HAP-1 (cell line): ENCODE measurements around the gene CDH18.

Experiments
- DNase-seq, 2 experiments: peaks; one replicate each; pipeline ENCODE4 v3.0.0-alpha.2; 2016 to 2020; ENCODE audit warnings: low spot score in 2 of 2
- H3K27me3 ChIP-seq: fragments of 250-450 bp; sonication (Bioruptor Pico); 2 replicates; pipeline ENCODE4 v1.5.1; 2020; ENCODE audit warnings: low read depth, mild to moderate bottlenecking, moderate library complexity
- H3K36me3 ChIP-seq: fragments of 250-450 bp; sonication (Bioruptor Pico); replicated peaks from 2 replicates; pipeline ENCODE4 v1.5.1; 2020; ENCODE audit warnings: mild to moderate bottlenecking
- H3K4me1 ChIP-seq: fragments of 250-450 bp; sonication (Bioruptor Pico); 2 replicates; pipeline ENCODE4 v1.5.1; 2020; ENCODE audit warnings: mild to moderate bottlenecking
- H3K4me3 ChIP-seq: fragments of 250-450 bp; sonication (Bioruptor Pico); 2 replicates; pipeline ENCODE4 v1.5.1; 2020; ENCODE audit warnings: mild to moderate bottlenecking, moderate library complexity
- H3K9me3 ChIP-seq: fragments of 250-450 bp; sonication (Bioruptor Pico); 2 replicates; pipeline ENCODE4 v1.5.1; 2020; ENCODE audit warnings: mild to moderate bottlenecking, moderate library complexity
- in situ Hi-C: fragments of 300-500 bp; cut with MboI; formaldehyde crosslinking; loops from 3 replicates; pipeline ENCODE4 v1.14.3; 2020; ENCODE audit warnings: low sequenced_read_pairs, inconsistent platforms, mixed read lengths

Gene CDH18

DNA sequence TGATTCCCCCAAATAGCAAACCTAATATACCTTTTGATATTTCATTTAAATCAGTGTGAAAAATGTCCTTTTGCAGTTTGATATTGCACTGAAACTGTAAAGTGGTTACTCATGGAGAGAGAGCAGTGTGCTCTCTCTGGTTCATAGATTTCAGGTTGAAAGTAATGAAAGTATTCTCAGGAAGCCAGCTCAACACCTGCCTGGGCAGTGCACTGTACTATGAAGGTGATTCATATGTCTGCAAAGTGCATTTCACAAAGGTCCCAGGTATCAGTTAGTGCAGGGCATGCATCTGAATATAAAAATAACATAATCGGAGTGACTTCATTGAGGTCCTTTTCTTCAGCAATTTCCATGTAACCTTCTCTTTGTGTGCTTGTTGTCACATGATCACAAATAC lies 274.3 kb downstream of the CDH18 start:
- H3K9me3 ChIP-seq, result no peaks in the 10 kb centered on the region
- no peaks in the 10 kb centered on the region for H3K36me3 ChIP-seq
- H3K27me3 ChIP-seq, result no peaks in the 10 kb centered on the region
- in situ Hi-C loops, result no loop called here
- H3K4me1 ChIP-seq, result no peaks in the 10 kb centered on the region
- H3K4me3 ChIP-seq, result no peak overlapping the region
- DNase-seq, result no peak

DNA sequence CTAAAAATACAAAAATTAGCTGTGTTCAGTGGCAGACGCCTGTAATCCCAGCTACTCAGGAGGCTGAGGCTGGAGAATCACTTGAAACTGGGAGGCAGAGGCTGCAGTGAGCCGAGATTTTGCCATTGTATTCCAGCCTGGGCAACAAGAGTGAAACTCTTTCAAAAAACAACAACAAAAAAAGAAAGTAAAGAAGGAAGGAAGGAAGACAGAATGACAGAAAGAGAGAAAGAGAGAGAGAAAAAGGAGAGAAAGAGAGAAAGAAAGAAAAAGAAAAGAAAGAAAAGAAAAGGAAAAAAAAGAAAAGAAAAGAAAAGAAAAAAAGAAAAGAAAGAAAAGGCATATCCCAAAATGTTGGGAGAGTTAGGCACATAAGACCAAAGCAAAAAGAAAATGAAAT lies 278.6 kb downstream of the CDH18 start:
- Histone ChIP-seq H3K36me3 (no peaks in the 10 kb centered on the region), H3K4me3 (no peak overlapping the region), H3K4me1 (no peaks in the 10 kb centered on the region), H3K9me3 (no peaks in the 10 kb centered on the region), H3K27me3 (no peaks in the 10 kb centered on the region)
- in situ Hi-C loops, result no loop called here
- no peak for DNase-seq

DNA sequence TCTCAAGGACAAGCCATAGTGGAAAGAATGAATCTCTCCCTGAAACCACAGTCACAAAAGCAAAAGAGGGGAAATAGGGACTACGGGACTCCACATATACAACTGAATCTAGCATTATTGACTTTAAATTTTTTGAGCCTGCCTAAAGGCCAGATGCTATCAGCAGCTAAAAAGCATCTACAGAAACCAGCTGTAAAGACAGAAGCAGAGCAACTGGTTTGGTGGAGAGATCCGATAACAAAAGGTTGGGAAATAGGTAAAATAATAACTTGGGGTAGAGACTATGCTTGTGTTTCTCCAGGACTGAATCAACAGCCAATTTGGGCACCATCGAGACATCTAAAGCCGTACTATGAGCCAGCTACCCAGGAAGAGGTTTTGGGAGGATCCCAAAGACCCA lies 281.2 kb downstream of the CDH18 start:
- Histone ChIP-seq H3K27me3 (no peaks in the 10 kb centered on the region), H3K9me3 (no peaks in the 10 kb centered on the region), H3K4me1 (no peaks in the 10 kb centered on the region), H3K4me3 (no peak overlapping the region), H3K36me3 (no peaks in the 10 kb centered on the region)
- in situ Hi-C loops, result no loop called here
- DNase-seq, result no peak

DNA sequence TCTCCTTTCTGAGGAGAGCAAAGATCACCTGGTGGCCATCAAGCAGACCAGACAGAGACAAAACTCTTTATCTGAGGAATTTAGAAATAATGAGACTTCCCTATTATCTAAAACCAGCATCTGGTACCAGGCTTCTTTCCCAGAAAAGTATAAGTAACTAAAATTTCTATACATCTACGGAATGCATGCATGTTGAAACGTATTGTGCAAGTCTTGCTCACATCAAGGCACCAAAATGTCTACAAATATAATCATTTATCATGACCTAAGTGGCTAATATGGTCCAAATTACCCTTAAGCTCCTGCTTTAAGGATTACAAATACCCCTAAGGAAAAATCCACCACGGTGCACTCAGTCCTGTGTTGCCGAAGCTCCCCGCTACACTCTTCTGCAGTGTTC lies 286.3 kb downstream of the CDH18 start:
- DNase-seq, result no peak
- no peak overlapping the region for H3K4me3 ChIP-seq
- in situ Hi-C loops, result no loop called here
- H3K4me1 ChIP-seq, result no peaks in the 10 kb centered on the region
- no peaks in the 10 kb centered on the region; the same call in 1 of the 2 replicates for H3K9me3 ChIP-seq
- no peaks in the 10 kb centered on the region for H3K27me3 ChIP-seq
- H3K36me3 ChIP-seq, result no peaks in the 10 kb centered on the region

DNA sequence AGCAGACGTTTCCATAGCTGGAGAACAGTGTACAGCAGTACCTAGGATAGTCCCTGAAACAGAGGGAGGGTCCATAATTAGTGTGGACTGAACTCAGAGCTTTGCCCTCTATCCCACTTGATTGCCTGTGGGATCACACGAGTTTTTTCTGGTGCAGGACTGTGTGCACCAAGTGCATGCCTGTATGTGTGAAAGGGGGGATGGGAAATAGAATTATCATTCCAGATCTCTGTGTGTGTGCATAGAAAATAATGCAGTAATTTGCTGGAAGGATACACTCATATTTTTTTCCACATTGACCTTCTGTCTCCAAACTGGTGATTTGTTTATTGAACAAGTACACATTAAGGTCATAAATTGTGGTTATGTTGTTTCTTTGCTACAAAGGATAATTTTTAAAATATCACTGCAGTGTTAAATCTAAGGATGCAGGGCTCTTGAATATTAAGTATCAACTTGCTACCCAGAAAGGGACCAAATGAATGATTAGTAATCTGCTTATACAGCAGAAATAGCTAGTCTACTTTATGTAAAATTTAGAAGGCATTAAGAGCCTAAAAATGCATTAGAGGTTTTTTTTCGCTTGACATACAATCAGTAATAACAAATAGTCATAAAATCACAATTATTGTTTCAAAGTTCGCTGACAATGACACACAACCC lies 292.9 kb downstream of the CDH18 start:
- in situ Hi-C loops, result no loop called here
- H3K4me3 ChIP-seq, result no peak overlapping the region
- H3K9me3 ChIP-seq, result no peaks in the 10 kb centered on the region
- H3K36me3 ChIP-seq, result no peaks in the 10 kb centered on the region
- DNase-seq, result no peak
- no peaks in the 10 kb centered on the region for H3K4me1 ChIP-seq
- H3K27me3 ChIP-seq, result no peaks in the 10 kb centered on the region

DNA sequence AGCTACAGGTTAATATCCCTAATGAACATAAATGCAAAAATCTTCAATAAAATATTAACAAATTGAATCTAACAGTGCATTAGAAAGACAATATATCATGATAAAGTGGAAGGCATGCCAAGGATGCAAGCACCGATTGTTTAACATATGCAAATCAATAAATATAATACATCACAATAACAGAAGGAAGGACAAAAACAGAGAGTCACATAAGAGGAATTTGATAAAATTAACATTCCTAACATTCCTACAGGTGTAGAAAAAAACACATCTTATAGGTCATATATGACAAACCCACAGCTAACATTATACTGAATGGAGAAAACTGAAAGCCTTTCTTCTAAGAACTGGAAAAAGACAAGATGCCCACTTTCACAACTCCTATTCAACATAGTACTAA lies 297.0 kb downstream of the CDH18 start:
- Histone ChIP-seq H3K9me3 (no peaks in the 10 kb centered on the region), H3K36me3 (no peaks in the 10 kb centered on the region)
- no peak for DNase-seq

DNA sequence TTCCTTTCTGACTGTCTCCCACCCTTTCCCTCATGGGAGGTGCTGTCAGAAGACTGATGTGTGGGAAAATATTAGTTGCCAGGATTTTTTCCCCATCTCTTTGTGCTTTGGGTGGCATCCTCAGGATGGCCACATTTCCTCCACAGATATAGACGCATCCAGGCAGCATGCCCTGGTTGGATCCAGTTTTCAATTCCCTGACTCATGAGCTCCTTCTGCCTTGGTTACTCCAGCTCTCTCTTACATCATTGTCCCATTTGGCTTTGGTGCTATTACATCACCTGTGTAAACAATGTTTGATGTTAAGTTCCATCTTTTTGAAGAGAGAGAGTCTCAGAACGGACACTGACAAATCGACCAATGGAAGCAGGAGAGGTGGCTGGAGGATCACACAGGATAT lies 302.5 kb downstream of the CDH18 start:
- in situ Hi-C loops, result no loop called here
- no peaks in the 10 kb centered on the region for H3K36me3 ChIP-seq
- H3K9me3 ChIP-seq, result no peaks in the 10 kb centered on the region
- H3K27me3 ChIP-seq, result no peaks in the 10 kb centered on the region
- no peak overlapping the region for H3K4me3 ChIP-seq
- H3K4me1 ChIP-seq, result no peaks in the 10 kb centered on the region
- DNase-seq, result no peak

More for the DNA sequence above, 297.0 kb downstream of the CDH18 start:
- in situ Hi-C loops, result no loop called here
- no peak overlapping the region for H3K4me3 ChIP-seq
- H3K27me3 ChIP-seq, result no peaks in the 10 kb centered on the region
- no peaks in the 10 kb centered on the region for H3K4me1 ChIP-seq

DNA sequence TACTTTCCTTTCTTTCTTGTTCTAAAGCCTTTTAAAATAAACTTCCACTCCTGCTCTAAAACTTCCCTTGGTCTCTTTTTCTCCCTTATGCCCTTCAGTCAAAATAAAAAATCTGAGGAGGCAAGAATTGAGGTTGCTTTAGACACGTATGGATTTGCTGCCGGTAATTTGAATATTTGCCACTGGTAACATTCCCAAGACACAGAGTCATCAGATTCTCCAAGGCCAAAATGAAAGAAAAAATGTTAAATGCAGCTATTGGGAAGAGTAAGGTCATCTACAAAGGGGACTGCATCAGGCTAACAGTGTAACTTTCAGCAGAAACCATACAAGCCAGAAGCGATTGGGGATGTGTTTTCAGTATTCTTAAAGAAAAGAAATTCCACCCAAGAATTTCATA lies 311.1 kb downstream of the CDH18 start:
- no peaks in the 10 kb centered on the region for H3K27me3 ChIP-seq
- no peak overlapping the region for H3K4me3 ChIP-seq
- no peaks in the 10 kb centered on the region; the same call in 1 of the 2 replicates for H3K9me3 ChIP-seq
- no peaks in the 10 kb centered on the region for H3K4me1 ChIP-seq
- DNase-seq, result no peak
- H3K36me3 ChIP-seq, result no peaks in the 10 kb centered on the region
- in situ Hi-C loops, result no loop called here

DNA sequence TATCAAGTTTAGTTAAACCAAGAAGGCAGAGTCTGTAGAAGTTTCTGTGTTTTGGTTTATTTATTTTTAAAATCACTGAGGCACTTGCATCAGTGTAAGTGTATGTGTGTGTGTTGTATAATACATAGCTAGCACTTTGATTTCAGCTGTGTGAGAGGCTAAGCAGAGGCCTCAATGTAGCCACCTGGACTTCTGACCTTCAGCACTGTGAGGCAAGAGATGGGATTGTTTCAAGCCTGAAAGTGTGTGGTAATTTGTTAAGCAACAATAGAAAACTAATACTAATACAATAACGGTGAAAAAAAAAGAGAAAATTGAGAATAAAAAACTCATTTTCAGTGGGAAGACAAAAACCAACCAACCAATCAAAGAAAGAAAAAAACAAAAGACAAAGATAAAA lies 327.3 kb downstream of the CDH18 start:
- in situ Hi-C loops, result no loop called here
- Histone ChIP-seq H3K36me3 (no peaks in the 10 kb centered on the region), H3K9me3 (no peaks in the 10 kb centered on the region), H3K4me1 (no peaks in the 10 kb centered on the region), H3K27me3 (no peaks in the 10 kb centered on the region), H3K4me3 (no peak overlapping the region)
- DNase-seq, result no peak

DNA sequence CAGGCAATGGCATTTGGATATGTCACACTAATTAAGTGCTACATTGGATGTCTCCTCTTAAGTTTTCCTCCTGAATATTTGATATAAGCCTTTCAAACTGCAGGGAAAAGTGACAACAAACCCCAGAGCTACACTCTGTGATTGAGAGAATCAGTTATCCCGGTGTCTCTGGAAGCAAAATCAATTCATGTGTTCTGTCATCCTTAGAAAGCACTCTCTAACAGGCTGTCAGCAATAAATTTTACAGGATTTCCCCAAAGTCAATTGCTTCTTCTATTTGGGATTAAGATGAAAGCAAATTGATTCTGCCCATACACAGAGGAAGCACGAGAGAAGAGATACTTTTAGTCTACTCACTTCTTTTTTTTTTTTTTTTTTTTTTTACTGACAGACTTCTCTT lies 332.4 kb downstream of the CDH18 start:
- Histone ChIP-seq H3K9me3 (no peaks in the 10 kb centered on the region), H3K36me3 (no peaks in the 10 kb centered on the region), H3K27me3 (no peaks in the 10 kb centered on the region), H3K4me3 (no peak overlapping the region), H3K4me1 (no peaks in the 10 kb centered on the region)
- in situ Hi-C loops, result no loop called here
- no peak for DNase-seq

DNA sequence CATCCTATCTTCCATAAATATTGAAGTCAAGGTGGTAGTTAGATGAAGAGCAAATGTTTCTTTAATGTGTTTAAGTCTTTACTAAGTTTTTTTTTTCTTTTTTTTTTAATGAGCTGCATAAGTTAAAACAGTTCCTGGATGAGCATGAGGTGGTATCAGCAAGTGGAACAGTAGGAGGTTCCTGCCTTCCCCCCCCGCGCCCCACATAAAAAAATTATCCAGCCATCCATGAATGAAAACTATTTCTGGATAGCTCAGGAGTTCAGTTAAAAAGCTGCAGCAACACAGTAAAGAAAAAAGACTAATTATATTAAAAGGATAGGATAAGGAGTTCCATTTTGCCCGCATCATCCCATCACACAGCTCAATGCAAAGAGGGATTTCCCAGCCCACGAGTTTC lies 349.5 kb downstream of the CDH18 start:
- H3K9me3 ChIP-seq, result no peaks in the 10 kb centered on the region; the same call in 1 of the 2 replicates
- H3K4me1 ChIP-seq, result no peaks in the 10 kb centered on the region
- H3K4me3 ChIP-seq, result no peak overlapping the region
- in situ Hi-C loops, result no loop called here
- no peak for DNase-seq
- H3K27me3 ChIP-seq, result no peaks in the 10 kb centered on the region
- H3K36me3 ChIP-seq, result no peaks in the 10 kb centered on the region

DNA sequence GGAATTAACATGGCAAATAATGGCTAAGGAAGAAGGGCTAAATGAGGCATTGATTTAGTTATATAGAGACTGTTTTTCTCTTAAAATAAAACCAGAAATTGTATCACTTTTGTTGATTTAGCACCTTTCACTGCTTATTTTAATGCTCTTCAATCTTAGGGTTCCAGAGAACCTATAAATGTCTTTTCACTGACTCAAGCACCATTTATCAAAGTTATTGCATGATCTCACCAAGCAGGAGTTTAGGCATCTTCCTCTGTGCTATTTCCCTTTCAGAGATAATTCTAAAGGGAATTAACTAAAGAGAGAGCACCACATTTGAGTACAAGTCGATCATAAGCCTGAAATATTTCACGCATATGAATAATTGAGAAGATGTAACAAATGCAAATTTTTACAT lies 357.1 kb downstream of the CDH18 start:
- no peaks in the 10 kb centered on the region for H3K36me3 ChIP-seq
- no peak overlapping the region for H3K4me3 ChIP-seq
- no peaks in the 10 kb centered on the region for H3K9me3 ChIP-seq
- DNase-seq, result no peak
- H3K4me1 ChIP-seq, result no peaks in the 10 kb centered on the region
- in situ Hi-C loops, result no loop called here
- H3K27me3 ChIP-seq, result no peaks in the 10 kb centered on the region

DNA sequence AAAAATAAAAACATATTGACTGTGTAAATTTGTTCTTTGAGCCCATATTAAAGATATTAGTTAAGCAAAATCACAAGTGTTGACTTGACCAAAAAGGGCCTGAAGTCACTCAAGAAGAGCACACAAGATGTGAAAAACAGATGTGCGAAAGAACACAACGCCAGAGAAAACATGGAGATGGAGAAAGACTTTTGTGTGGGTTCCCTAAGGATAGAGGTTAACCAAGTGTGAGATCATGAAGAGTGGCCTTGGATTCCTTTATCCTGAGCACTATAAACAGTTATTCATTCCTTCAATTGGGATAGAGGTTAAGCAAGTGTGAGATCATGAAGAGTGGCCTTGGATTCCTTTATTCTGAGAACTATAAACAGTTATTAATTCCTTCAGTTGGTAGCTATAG lies 361.8 kb downstream of the CDH18 start:
- Histone ChIP-seq H3K4me3 (no peak overlapping the region), H3K9me3 (no peaks in the 10 kb centered on the region), H3K27me3 (no peaks in the 10 kb centered on the region), H3K4me1 (no peaks in the 10 kb centered on the region), H3K36me3 (no peaks in the 10 kb centered on the region)
- in situ Hi-C loops, result no loop called here
- no peak for DNase-seq

DNA sequence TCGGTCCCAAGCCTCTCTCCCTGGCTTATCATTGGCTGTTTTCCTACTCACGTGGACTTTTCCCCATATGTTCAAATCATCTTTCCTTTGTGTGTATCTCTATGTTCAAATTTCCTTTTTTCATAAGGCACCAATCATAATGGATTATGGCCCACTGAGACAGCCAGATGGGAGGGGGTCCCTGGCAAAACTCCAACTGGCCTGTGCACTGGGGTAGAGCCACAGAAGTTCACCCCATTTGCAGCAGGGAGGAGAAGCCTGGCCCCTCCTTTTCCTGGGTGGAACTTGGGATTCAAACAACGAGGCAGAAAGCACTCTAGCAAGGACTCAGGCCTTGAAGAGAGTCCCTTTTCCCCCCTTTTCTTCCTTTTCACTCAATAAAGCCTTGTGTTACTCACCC lies 362.4 kb downstream of the CDH18 start:
- Histone ChIP-seq H3K27me3 (no peaks in the 10 kb centered on the region), H3K4me1 (no peaks in the 10 kb centered on the region), H3K4me3 (no peak overlapping the region), H3K36me3 (no peaks in the 10 kb centered on the region), H3K9me3 (no peaks in the 10 kb centered on the region)
- no peak for DNase-seq
- in situ Hi-C loops, result no loop called here

DNA sequence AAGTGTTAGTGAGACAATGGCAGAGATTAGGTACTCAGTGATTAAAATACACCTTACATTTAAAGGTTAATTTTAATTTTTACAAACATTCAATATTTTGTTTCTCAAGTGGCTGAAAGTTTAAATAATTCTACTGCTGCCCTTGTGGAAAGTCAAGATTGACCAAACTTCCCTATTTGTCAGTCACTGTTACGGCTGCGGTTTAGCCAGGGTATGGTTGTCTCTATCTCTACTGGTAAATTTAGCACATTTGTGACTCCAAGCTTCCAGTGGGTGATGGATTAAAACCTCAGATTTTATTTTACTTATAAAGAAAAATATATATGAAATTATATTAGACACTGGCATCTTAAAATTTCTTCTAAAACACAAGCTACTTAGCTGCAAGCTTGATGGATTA lies 368.4 kb downstream of the CDH18 start:
- Histone ChIP-seq H3K4me1 (no peaks in the 10 kb centered on the region), H3K27me3 (no peaks in the 10 kb centered on the region), H3K4me3 (no peak overlapping the region), H3K9me3 (no peaks in the 10 kb centered on the region), H3K36me3 (no peaks in the 10 kb centered on the region)
- DNase-seq, result no peak
- in situ Hi-C loops, result no loop called here
